HG03521 (cell line): ENCODE results near the gene LSM2.
"Not testable (repeated sequence)": the region's sequence is repeated elsewhere in the genome, so short reads cannot be mapped to it uniquely, and the experiment has no call there.

Experiments used
- ATAC-seq: cut with Tn5 transposase; IDR thresholded peaks from one replicate; pipeline ENCODE4 v1.9.1; 2021; ENCODE audit warnings: mild to moderate bottlenecking, moderate library complexity; ENCODE audit not compliant: unreplicated experiment

LSM2 gene

DNA sequence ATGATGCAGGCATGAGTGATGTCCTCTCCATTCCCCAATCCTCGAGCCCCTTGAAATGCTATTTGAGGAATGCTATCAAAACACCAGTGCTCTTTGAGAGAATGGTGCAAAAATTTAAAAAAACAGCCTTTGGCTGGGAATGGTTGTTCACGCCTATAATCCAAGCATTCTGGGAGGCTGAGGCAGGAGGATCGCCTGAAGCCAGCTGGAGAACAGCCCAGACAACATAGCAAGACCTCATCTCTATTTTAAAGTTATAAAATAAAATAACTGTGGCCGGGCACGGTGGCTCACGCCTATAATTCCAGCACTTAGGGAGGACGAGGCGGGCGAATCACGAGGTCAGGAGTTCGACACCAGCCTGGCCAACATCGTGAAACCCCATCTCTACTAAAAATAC, 7.0 kb downstream of the LSM2 start:
- ATAC-seq = no peak

DNA sequence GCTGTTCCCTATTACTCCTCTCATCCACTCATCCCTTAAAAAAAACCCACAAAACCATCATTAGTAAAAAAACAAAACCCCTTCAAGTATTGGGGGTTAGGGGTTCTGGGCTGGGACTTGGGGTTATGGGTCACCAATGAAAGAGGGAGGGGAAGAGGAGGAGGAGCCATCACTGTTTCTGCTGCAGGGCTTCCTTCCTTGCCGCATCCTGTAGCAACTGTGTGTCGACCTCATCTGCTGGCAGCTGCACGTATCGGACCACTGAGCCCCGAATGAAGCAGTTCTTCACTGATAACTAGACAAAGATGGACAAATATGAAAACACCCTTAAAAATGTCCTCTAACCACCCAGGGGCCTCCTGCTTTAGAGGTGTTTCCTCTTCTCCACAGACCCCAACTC, 9.2 kb downstream of the LSM2 start:
- ATAC-seq = no peak

DNA sequence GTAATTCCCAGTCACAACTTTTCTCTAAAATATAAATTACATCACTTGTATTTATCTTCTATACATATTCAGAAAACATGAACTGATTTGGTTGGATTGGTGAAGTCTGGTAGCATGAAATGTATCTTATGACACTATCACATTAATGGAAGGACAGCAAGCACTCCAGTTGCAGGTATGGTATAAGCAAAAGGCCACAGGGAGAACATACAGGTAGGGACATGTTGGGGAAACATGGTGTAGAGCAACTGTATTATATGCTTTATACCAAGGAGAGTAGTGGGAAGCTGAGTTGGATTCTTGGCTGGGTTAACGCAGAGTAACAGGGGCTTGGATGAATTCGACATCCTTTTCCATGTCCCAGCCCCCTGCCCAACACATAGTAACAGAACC, 9.8 kb downstream of the LSM2 start:
- ATAC-seq = no peak

DNA sequence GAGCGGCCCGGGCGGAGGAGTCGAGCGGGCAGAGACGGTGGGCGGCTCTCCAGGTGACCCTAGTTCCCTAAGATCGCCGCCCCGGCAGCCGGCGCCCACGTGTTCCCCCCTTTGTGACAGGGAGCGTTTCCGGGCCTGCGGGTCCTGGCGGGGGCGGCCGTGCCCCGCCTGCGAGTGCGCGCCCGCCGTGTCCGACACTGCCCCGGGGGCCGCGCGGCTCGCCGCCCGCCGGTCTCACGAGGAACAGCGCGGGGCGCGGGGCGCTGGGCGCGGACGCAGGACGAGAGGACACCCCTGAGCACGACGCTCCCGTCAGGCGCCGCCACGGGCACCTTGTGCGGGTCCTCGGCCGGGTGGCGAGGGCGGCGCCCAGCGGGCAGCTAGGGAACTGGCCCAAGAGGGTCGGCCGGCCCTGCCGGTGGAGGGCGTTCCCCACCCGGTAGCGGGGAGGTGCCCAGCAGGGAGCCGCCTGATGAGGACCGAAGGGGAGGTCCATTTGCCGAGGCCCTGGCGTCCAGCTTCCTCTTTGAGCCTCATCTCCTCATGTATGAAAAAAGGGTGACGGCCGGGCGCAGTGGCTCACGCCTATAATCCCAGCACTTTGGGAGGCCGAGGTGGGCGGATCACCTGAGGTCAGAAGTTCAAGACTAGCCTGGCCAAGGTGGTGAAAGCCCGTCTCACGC, 11.0 kb downstream of the LSM2 start, which contains the start of gene VARS1:
VARS1 (minus strand) TSS at position 137 of the 683 bp plus-strand sequence. CDS start 535 bp downstream, outside the sequence.
- ATAC-seq = peak; percentile 77

DNA sequence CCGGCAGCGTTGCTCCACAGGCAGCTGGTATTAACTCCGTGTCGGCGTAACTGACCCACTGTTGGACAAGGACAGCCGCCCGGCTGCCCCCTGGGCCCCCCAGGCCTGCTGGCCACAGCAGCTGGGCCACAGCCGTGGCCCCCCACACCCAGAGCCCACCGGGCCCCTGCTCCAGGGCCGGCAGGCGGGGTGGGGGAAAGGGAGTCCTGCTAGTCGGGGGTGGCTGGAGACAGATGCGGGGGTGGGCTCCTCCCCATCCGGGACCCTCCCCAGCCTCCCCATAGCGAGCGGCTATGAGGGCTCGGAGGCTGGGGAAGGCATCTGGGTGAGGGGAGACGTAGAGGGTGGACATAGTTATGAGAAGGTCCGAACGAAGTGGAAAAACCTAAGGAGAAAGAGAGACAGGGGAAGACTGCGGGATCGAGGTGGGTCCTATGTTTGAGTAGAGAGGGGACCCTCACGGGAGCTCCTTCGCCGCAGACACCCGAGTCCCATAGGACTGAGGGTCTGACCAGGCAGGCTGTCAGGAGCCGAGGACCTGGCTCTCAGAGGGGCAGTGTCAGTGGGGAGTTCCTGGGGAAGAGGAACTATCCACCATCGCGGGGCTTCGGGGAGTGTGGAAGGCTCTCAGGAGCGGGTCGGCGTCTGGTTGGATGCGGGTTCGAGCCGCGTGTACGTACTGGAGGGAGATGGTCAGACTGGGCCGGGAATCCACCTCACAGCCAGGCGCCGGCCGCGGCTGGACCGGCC, 11.7 kb downstream of the LSM2 start:
- ATAC-seq = peak; percentile 5

DNA sequence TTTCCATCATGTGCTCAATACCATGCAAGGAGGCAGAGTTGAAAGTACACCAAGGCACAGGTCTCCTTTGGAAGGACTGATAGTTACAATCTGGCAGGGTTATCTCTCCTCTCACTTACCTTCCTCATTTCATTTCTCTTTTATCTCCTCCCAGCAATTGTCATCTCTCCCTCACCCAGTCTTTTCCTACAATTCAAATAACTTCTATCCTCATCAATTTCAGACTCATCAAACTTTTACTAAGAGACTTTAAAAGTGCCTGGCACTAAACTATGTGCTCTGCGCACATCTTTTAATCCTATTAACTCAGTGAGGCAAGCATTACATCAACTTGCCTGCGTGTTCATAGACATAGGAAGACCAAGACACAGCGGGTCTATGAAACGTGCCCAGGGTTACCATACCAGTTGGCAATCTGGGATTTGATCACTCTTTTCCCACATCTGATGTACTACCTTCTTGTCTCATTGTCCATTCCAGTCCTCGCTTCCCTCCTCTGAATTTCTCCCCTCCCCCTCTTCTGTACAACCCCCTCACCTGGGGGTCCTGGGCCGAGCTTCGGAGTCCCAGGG, 12.4 kb downstream of the LSM2 start:
- ATAC-seq = no peak

DNA sequence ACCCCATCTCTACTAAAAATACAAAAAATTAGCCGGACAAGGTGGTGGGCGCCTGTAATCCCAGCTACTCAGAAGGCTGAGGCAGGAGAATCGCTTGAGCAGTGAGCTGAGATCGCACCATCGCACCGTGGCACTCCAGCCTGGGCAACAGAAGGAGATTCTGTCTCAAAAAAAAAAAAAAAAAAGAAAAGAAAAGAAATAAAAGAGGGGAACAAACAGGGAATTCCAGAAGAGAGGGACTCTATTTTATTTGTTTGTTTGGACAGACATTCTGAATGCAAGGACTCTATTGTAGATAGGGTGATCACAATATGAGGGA, 12.9 kb downstream of the LSM2 start:
- not testable (repeated sequence) for ATAC-seq

DNA sequence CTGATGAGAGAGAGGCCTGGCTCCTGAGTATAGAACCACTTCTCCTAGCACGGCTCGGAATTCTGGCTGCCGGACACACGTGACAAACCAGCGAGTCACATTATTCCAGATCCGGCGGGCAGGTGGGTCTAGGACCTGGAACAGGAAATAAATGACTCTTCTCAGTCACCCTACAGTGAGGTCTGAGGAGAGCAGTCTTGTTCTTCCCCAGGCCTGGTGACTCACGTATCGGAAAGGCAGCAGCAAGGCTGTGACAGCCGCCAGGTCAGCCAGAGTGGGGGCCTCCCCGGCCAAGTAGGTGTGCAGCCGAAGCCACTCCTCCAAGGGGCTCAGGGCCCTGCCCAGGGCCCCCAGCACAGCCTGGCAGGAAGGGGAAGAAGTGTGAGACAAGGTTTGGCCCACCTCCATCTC, 14.0 kb downstream of the LSM2 start:
- no peak for ATAC-seq

DNA sequence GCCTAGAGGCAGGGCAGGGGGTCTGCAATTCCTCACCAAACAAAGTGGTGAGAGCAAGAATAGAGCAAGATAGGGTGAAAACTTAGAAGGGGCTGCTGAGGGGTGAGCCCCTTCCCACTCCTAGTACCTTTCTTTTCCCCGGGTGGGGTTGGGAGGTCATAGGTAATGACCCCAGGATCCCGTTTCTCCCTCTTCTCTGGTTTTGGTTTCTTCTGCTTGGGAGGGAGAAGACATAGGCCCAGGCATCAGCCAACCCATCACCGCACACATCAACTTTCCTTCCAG, 14.7 kb downstream of the LSM2 start:
- ATAC-seq = no peak

DNA sequence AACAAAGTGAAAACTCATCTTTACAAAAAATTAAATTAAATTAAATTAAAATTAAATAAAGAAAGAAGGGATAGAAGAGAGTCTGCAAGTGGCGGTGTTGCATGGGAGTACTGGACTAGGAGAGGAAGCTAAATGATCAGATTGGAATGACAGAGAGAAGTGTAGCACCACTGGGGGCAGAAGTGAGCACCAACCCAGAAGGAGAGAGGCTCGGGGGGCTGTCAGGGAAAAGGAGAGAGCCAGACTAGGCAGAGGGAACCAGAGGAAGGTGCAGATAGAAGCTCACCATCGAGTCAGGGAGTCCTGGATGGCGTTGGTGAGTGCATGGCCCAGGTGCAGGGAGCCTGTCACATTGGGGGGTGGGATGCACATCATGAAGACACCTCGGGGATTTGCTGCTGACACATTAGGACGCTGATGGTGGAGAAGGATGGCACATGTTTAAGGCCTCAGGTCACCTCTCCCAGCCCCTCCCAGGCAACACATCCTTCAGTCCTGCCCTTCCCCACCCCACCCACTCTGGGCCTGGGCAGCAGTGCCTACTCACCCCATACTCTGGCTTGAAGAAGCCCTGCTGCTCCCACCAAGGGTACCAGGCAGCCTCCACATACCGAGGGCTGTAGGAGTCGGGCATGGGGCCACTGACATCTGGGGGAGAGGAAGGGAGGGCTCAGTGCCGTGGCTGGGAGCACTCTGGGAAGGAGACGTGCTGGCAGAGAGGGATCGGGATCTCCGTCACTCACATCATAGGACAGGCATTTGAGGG, 15.3 kb downstream of the LSM2 start:
- ATAC-seq = no peak

DNA sequence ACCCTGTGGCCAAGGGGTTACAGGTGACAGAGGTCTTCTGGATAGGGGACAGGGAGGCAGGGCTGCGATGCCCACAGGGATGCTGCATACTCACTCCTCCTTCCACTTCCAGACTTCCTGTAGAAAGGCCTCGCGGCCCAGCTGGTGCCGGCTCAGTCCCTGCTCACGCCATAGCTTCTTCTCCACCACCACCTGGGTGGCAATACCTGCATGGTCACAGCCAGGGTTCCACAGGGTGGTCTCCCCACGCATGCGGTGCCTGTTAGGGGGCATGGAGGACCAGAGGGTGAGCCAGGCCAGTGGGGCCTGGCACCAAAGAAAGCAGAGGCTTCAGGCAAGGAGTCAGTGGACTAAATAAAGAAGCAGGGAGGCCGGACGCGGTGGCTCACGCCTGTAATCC, 21.3 kb downstream of the LSM2 start:
- ATAC-seq = no peak

DNA sequence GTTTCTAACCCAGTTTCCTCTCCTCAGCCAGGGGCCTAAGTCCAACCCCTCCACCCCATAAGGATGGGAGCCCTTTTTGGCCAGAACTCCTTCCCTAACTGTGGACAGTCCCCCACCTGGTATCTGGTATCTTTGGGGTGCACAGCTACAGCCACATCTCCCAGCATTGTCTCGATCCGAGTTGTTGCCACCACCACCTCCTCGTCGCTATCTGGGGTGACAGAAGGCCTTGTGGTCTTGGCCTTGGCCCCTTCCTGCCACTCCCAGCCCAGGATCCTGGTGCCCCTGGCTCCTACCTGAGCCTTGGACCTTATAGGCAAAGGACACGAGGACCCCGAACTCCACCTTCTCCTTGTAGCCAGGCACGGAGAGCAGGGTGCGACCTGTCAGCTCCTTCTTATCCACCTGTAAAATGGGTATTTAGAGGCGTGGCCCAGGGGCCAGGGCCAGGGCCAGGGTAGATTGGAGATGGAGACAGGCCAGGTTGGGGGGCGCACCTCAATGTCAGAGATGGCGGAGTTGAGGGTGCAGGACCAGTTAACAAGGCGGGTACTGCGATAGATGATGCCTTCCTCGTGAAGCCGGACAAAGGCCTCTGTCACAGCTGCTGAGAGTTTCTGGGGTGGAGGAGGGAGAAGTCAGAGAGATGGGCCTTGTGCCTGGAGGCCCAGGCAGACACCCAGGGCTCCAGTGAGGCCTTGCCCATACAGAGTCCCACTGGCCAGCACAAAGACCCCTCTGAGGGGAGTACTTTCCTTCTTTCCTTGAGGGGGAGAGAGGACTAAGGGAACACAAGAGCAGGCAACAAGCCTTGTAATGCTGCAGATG, 22.5 kb downstream of the LSM2 start:
- ATAC-seq = no peak

DNA sequence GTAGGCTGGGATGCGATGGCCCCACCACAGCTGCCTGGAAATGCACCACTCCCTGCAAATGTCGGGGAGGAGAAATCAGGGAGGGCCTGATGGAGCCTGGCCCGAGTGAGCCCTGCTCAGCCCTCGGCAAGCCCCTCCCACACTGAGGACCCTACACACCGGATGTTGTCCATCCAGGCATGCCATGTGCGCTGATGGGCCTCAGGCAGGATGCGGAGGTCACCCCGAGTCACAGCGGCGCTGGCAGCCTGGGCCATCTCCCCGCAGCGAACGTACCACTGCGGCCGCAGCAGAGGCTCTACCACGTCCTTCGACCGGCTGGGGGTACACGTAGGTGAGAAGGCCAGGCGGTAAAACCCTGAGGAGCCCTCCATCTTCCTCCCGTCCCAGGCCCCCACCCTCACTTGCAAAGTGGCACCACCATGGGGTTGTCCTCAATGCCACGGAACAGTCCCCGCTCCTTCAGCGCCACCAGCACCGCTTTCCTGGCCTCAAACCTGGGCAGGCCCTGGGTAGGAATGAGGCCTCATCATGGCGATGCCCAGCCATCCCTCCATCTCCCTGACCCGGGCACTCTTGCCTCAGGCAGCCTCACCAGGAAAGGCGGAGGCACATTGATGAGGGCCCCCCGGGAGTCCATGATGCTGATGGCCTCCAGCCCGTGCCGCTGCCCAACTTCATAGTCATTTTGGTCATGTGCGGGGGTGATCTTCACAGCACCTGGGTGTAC, 24.5 kb downstream of the LSM2 start:
- ATAC-seq = no peak

DNA sequence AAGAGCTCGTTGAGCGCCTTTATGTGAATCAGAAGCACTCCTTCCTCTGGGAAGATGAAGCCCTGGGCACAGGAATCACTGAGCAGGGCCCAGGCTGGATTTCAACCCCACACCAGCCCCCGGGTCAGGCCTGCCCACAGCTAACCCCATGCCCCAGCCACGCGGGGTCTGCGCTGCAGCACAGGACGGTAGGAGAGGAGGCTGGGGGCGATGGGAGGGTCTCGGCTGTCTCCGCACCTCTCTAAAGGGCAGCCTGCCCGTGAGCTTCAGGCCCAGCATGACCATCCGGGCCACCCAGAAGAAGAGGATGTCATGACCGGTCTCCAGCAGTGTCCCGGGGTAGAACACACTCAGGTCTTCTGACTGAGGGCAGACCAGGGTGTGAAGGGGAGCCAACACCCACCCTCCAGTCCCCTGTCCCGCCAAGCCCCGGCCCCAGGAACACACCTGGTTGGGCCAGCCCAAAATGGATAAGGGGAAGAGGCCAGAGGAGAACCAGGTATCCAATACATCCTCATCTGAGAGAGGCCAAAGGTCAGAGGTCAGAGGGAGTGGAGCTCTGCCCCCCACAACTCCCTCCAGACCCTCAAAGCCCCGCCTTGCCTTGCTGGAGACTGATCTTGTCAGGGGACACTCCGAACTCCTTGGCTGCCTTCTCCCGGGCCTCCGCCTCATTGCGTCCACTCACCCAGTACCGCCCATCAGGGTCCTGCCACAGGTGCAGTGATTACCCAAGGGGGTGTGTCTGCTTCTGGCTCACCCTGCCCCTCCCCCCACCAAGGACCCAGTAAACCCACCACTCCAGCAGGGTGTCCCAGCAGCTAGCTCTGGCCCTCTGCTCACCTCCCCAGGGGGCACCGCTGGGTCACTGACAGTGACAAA, 25.3 kb downstream of the LSM2 start:
- ATAC-seq = no peak

DNA sequence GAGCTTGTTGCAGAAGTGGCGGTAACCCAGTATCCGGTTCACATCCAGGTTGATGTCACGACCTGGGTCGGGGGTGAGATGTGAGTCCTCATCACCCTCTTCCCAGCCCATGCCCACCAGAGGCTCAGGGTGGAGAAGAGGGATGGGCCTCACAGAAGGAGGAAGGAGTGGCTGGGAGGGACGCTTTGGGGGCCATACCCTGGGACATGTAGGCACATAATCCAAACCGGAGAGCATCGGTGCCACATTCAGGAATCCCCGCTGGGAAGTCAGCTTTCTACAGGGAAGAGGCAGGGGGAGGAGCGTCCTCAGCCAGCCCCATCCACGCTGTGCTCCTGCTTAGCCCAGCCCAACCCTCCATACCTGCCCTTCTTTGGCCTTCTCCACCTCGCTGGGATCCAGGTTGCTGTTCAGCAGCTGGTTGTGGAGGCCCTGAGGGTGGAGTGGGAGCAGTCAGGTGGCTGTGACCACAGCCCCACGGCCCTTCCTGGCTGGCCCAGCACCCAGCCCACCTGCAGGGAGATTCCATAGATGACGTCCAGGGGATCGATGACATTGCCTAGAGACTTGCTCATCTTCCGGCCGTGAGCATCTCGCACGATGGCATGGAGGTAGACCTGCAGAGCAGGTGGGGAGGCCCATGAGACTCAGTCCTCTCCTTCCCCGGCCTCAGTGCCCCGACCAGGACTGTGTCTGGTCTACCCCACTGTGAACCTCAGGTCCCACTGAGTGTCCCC, 26.1 kb downstream of the LSM2 start:
- no peak for ATAC-seq

DNA sequence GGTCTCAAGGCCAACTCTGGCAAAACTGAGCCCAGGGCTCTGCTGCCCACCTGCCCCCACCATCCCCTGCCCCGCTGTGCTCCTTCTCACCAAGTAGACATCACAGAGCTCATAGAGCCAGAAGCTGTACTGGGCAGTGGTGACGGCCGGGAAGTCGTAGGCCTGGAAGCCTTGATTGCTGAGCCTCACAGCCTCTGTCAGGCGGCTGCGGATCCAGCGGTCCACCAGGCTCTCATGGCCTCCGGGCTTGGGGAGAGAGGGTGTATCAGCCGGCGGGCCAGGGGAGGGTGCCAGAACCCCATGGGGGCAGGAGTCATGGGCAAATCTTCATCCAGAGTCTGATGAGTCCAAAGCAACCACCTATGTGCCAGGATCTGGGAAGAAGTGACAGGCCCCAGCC, 26.9 kb downstream of the LSM2 start:
- ATAC-seq = no peak

DNA sequence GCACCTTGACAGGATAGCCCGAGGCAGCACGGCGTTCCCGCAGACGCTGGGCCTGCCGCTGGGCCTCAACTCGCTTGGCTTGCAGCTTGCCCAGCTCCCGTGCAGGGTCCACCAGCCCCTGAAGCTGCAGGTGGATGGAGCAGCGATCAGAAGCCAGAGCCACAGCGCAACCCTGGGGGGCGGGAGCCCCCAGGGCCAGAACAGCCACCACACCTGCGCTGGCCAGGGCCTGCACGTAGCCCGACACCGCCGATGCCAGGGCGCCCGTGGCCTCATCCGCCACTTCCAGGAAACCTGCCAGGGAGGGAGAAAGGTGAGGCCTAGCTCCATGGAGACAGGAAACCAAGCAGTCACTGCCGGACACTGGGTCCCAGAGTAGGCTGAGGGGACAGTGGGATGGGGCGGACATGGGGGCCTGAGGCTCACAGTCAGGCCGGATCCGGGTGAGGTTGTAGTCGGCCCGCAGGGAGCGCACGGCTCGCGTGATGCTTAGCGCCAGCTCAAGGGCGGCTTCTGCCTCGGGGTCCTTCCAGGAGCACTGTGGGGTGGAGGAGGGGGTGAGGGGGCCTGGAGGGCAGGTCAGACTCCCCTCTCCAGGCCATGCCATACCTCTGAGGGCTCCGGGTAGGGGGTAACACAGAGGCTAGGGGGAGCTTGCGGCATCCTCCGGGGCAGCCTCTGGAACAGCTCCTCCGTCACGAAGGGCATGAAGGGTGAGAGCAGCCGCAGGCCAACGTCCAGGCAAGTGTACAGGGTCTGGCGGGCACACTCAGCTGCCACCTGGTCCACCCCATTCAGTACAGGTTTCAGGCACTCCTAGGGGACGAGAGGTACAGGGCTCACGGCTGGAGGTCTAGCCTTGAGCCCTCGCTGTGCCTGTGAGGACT, 27.5 kb downstream of the LSM2 start:
- no peak for ATAC-seq

DNA sequence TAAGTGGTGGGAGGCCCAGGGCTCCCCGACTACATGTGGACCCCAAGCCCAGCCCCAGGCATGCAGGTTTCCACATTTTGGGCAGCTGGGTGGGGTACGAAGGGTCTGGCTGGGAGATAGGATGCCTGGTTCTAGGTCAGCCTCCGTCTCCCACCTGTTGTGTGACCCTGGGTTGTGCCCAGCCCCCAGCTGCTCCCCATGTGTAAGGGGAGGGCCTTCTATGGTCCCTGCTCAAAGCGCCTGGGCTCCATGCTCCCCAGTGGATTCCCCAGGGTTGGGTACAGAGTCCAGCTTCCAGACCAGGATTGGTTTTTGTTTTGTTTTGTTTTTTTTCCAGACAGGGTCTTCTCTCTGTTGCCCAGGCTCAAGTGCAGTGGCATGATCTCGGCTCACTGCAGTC, 28.6 kb downstream of the LSM2 start:
- ATAC-seq = no peak
